AG04449 (cell line): ENCODE data around the gene CMYA5.

Source experiments
- CTCF ChIA-PET: fragments of 350-600 bp; formaldehyde crosslinking; extraction: SDS; loops from one replicate; lab custom pipeline; 2021; ENCODE audit warnings: antibody characterized with exemption; lab: Yijun Ruan, JAX
- POLR2A ChIA-PET: fragments of 400-600, 350-600 bp; formaldehyde crosslinking; extraction: SDS; loops from one replicate; lab custom pipeline; 2020; ENCODE audit warnings: antibody characterized with exemption, inconsistent platforms; lab: Yijun Ruan, JAX
- DNase-seq: peaks from one replicate; pipeline ENCODE4 v3.0.0-alpha.2; 2010; ENCODE audit warnings: low read depth, low spot score
- H3K4me3 ChIP-seq: 2 replicates; pipeline ENCODE4 v1.5.1; 2011; ENCODE audit warnings: low read depth, mild to moderate bottlenecking, control low read depth, low read length
- TF ChIP-seq, protein P1 (sequence below): IDR thresholded peaks from one replicate; pipeline ENCODE4 v1.5.1; 2011; ENCODE audit warnings: mild to moderate bottlenecking, moderate library complexity, low read length, control low read depth, inconsistent platforms; ENCODE audit not compliant: insufficient read depth; ENCODE audit errors: missing control alignments

CMYA5 gene

DNA sequence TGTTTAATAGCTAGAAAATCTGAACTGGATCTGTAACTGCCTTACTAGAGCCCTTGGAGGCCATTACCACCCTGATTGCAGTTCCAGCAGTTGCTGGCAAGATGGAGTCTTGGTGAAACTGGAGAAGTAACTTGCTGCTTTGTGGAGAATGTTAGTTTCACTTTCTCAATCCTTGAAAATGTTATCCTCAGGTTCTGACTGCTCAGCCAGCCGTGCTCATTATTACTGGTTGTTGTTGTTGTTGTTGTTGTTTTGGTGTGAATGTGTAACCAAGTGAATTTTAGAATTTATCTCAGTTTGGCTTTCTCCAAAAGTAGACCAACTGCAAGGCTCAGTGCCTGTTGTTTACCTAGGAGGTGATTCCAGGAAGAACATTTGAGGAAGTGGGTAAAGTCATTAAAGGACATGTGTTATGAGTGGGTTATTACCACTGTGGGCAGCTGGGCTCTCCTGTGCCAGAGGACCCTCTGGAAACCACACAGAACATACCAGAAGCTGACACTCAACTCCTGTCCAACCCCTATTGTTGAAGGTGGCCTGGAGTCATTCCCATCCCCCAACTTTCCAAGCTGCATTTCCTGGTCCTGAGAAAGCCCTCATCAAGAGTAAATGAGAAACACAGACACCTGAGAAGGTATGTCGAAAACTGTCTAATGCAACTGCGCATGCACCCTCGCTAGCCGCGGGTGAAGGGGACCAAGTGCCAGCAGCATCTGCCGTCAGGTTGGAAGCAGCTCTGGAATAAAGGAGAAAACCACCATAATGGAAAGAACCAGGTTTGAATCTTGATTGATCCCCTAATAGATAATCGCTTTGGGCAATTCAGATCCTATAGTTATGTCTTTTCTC, 111.6 kb downstream of the CMYA5 start:
- H3K4me3 ChIP-seq: no peak overlapping the region
- POLR2A ChIA-PET: no interaction called here
- CTCF ChIA-PET: no interaction called here
- DNase-seq: no peak
- TF ChIP-seq, protein P1, sequence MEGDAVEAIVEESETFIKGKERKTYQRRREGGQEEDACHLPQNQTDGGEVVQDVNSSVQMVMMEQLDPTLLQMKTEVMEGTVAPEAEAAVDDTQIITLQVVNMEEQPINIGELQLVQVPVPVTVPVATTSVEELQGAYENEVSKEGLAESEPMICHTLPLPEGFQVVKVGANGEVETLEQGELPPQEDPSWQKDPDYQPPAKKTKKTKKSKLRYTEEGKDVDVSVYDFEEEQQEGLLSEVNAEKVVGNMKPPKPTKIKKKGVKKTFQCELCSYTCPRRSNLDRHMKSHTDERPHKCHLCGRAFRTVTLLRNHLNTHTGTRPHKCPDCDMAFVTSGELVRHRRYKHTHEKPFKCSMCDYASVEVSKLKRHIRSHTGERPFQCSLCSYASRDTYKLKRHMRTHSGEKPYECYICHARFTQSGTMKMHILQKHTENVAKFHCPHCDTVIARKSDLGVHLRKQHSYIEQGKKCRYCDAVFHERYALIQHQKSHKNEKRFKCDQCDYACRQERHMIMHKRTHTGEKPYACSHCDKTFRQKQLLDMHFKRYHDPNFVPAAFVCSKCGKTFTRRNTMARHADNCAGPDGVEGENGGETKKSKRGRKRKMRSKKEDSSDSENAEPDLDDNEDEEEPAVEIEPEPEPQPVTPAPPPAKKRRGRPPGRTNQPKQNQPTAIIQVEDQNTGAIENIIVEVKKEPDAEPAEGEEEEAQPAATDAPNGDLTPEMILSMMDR: no peak

DNA sequence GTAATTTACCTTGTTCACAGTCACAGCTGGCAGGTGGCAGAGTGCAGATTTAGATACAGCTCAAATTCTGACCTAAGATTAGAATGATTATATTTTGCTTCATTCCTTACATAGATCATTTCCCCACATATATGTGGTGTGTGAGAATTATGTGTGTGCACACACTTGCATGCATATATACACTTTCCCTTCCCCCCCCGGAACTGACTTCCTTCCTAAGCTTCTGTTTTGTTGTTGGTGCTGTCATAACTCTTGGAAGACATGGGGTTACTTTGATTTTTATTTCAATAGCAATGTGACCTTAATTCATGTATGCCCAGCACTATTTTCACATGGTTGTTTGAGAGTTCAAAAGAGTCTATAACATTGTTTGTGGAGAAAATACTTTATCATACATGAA, 112.8 kb downstream of the CMYA5 start:
- POLR2A ChIA-PET: no interaction called here
- CTCF ChIA-PET: no interaction called here
- TF ChIP-seq, protein P1: no peak
- DNase-seq: no peak
- no peak overlapping the region for H3K4me3 ChIP-seq

DNA sequence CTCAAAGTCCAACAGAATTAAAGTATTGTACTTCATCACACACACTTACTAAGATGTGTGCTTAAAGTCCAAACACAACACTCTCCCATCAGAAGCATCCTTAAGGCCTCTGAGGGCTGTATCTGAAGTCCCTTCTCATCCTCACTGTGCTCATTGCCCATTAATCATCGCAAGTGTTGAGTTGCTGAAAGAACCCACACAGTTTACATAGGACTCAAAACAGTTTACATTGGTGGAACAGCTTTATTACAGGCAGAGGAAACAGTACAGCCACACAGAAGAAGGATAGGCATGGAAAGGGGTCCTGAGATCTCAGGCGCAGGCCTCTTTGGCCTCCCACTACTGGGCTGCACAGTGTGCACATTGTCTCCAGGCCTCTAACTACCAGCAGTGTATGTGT, 113.4 kb downstream of the CMYA5 start:
- CTCF ChIA-PET: no interaction called here
- POLR2A ChIA-PET: no interaction called here
- no peak overlapping the region for H3K4me3 ChIP-seq
- TF ChIP-seq, protein P1: no peak
- no peak for DNase-seq

DNA sequence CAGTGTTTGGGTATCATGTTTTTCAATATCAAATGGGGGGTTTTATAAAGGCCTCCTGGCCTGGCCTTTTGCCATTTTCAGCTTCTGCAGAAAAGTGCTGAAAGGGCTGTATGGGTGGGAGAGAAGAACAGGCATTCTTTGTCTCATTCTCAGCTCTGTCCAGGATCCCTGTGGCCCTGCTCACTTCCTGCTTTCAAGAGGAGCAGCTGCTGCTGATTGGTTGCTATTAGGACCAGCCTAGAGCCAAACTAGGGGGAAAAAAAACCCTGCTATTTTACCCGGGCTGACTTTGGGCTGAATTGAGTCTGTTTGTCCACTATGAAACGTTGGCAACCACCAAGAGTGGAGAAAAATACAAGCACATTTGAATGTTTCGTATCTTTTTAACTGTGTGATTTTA, 117.1 kb downstream of the CMYA5 start:
- TF ChIP-seq, protein P1: no peak
- ChIA-PET CTCF (interaction anchor here (0.9 kb wide), 1 partner anchor 277 kb away, joined by 3 read pairs; no protein-coding TSS in a partner anchor), POLR2A (no interaction called here)
- DNase-seq: no peak
- H3K4me3 ChIP-seq: no peak overlapping the region

DNA sequence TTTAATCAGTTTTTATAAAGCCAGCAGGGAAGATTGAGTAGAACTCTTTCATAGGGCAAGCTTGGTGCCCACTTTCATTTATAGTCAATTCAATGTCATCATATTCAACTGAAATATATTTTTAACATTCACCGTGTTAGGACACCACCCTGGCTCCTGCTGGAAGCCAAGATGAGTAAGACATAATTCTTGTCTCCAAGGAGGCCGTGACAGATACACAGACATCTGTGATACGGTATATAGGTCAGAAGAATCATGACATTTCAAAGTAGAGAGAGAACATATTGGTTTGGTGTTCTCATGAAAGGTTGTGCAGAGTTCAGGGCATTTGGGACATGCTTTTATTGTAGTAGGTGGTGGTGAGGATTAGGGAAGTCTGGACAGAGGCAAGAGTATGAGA, 120.1 kb downstream of the CMYA5 start:
- CTCF ChIA-PET: interaction anchor here (0.6 kb wide), 1 partner anchor 17 kb away, joined by 3 read pairs; no protein-coding TSS in a partner anchor
- TF ChIP-seq, protein P1: no peak
- POLR2A ChIA-PET: no interaction called here
- no peak overlapping the region for H3K4me3 ChIP-seq
- no peak for DNase-seq

DNA sequence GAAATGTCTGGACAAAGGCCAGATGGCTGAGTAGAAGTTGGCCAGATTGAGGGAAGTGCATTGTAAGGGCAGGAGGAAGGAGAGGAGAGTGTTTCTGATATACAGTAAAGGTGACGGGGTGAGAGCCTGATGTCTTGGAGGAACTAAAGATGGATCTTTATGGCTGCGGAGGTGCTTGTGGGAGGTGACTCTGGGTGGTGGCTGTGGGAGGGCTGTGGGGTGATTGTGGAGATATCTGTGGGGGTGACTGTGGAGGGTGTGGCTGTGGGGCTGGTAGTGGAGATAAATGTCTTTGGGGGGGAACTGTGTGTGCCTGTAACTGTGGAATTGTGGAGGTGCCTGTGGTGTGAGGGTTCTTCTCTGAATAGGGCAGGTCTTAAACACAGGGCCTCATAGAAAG, 121.4 kb downstream of the CMYA5 start:
- no peak for DNase-seq
- TF ChIP-seq, protein P1: no peak
- no peak overlapping the region for H3K4me3 ChIP-seq
- ChIA-PET CTCF (no interaction called here), POLR2A (no interaction called here)
